GM23248 (cell line): ENCODE data around the gene PPP4C.

Source experiments
- EZH2 ChIP-seq: fragments of 200-600 bp; sonication (generic); IDR thresholded peaks from 2 replicates; pipeline ENCODE4 v1.6.1; 2018; ENCODE audit warnings: antibody characterized with exemption, mild to moderate bottlenecking; ENCODE audit not compliant: insufficient read depth, poor library complexity, severe bottlenecking
- EZH2phosphoT487 ChIP-seq: fragments of 200-600 bp; sonication (generic); IDR thresholded peaks from 2 replicates; pipeline ENCODE4 v1.6.1; 2018; ENCODE audit warnings: antibody characterized with exemption, moderate library complexity, mild to moderate bottlenecking, low read depth; ENCODE audit not compliant: insufficient read depth

DNA sequence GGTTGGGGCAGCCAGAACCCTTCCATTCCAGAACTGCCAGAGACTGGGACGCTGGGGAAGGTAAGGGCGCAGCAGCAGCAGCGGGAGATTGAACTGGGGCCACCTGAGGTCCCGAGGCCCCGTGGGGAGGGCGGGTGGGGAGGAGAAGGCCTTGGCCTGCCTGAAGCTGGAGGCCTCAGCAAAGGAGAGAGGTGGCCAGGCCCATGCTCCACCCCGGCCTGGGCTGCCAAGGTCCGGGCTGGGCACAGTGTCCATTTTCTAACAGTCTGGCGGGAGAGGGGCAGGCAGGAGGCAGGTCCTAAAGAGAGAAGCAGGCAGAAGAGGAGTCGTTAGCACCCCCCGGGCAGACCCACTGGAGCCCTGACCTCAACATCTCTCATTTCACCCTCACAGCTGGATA lies 38.6 kb downstream of the PPP4C start:
- no peak for TF ChIP-seq EZH2
- TF ChIP-seq EZH2phosphoT487: no peak
